ENCODE measurements around the gene ANO9.

The ANO9 gene

DNA sequence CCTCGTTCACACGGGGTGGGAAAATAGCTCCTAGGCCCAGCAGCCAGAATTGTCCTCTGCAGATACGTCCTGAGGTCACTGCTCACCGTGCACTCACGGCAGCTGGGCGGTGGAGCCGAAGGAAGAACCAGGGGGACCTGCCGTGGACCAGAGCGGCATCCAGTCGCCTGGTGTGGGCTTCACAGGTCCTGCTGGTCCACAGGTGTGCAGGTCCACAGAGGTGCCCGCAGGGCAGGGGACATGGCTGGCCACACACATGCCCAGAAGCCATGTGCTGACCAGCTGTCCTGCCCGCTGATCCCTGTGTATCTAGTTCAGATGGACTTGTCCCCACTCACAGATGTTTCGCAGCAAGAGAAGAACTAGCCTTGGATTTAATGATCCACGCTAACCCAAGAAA is 58.4 kb downstream of the ANO9 start:
- DNase-seq (ENCODE audit: low read depth), result no peak
- no peak for TF ChIP-seq CTCF (IDR thresholded peaks at IDR 0.05; ENCODE audit: insufficient read depth, low read depth, low read length, missing control alignments)
- H3K4me3 ChIP-seq (ENCODE audit: low read length), result no peak overlapping the region

GRCh38 chr11:382081-382629 is 59.7 kb downstream of the ANO9 start:
- TF ChIP-seq CTCF (IDR thresholded peaks at IDR 0.05; ENCODE audit: insufficient read depth, low read depth, low read length, missing control alignments), result no peak

DNA sequence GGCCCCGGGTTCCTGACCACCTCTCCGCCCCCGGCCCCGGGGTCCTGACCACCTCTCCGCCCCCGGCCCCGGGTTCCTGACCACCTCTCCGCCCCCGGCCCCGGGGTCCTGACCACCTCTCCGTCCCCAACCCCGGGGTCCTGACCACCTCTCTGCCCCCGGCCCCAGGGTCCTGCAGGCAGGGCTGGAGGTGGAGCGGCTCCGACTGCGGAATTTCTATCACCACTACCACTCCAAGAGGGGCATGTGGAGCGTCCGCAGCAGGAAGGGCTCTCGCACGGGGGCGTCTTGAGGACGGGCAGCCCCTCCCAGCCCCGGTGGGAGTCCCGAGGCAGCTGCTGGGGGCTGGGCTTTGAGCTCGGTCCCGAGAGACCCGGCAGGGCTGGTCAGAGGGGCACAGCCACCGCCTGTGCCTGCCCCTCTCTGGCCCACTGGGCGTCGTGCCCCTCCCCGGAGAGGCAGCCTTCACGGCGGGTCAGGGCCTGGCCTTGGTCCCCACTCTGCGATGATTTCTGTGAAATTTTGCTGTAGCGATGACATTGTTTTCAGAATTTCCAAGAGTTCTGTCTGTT is 60.2 kb downstream of the ANO9 start:
- H3K4me3 ChIP-seq (ENCODE audit: low read length), result no peak overlapping the region
- TF ChIP-seq CTCF (IDR thresholded peaks at IDR 0.05; ENCODE audit: insufficient read depth, low read depth, low read length, missing control alignments), result no peak
- no peak for DNase-seq (ENCODE audit: low read depth)

More at GRCh38 chr11:382081-382629, 59.7 kb downstream of the ANO9 start:
- no peak for DNase-seq (ENCODE audit: low read depth)
- no peak overlapping the region for H3K4me3 ChIP-seq (ENCODE audit: low read length)

GRCh38 chr11:380996-381395 is 60.8 kb downstream of the ANO9 start:
- no peak for DNase-seq (ENCODE audit: low read depth)
- TF ChIP-seq CTCF (IDR thresholded peaks at IDR 0.05; ENCODE audit: insufficient read depth, low read depth, low read length, missing control alignments), result no peak
- H3K4me3 ChIP-seq (ENCODE audit: low read length), result no peak overlapping the region

- H3K4me3 ChIP-seq (ENCODE audit: low read length), result no peak overlapping the region
- DNase-seq (ENCODE audit: low read depth), result no peak
- no peak for TF ChIP-seq CTCF (IDR thresholded peaks at IDR 0.05; ENCODE audit: insufficient read depth, low read depth, low read length, missing control alignments)
Measured at GRCh38 chr11:380491-380890, 61.3 kb downstream of the ANO9 start.

- no peak for DNase-seq (ENCODE audit: low read depth)
- no peak for TF ChIP-seq CTCF (IDR thresholded peaks at IDR 0.05; ENCODE audit: insufficient read depth, low read depth, low read length, missing control alignments)
- H3K4me3 ChIP-seq (ENCODE audit: low read length), result no peak overlapping the region
Measured at GRCh38 chr11:380095-380480, 61.7 kb downstream of the ANO9 start.
